ENCODE measurements around the gene PTRH1.

- TF ChIP-seq CTCF (IDR thresholded peaks at IDR 0.05) (no peak), POLR2A (IDR thresholded peaks at IDR 0.05) (no peak)
Measured at GRCh38 chr9:127683723-127684122, 31.7 kb downstream of the PTRH1 start.

Data from body of pancreas (tissue), 4 donors.